HepG2 (cell line): ENCODE data around the gene PPP1R12B. TPM values are rescaled to one million over a fixed set of nuclear protein-coding genes. Genes with fewer than 3 reads are reported as not detected.

Source experiments
- ATAC-seq: fragments of 200-7000 bp; cut with Tn5 transposase; 3 replicates; pipeline ENCODE4 v1.9.1; 2020; ENCODE audit warnings: mild to moderate bottlenecking, moderate library complexity
- BruUV-seq: library from RNA; stranded (reverse); fragments of 400-500 nt; replicated peaks from 2 replicates; lab custom pipeline; 2021; lab: Mats Ljungman, UMichigan
- CTCF ChIA-PET: fragments of 300-600 bp; formaldehyde crosslinking; extraction: SDS; loops from one replicate; lab custom pipeline; 2021; ENCODE audit warnings: low total read pairs, inconsistent platforms, low intra/inter-chr PET ratio; lab: Yijun Ruan, JAX
- POLR2A ChIA-PET: fragments of 350-600 bp; sonication (Branson Sonifier 250); formaldehyde crosslinking; loops from one replicate; lab custom pipeline; 2020; ENCODE audit warnings: antibody characterized with exemption, inconsistent platforms; lab: Yijun Ruan, JAX
- DNase-seq: peaks from one replicate; pipeline ENCODE4 v3.0.0-alpha.2; 2015; ENCODE audit warnings: low spot score
- FAIRE-seq: peaks from 3 replicates; lab custom pipeline; 2011; peaks lifted over from hg19 to GRCh38; lab: Jason Lieb, UNC
- H2AFZ ChIP-seq: one replicate; pipeline ENCODE4 v1.6.1; 2011; ENCODE audit warnings: low read length, inconsistent platforms
- H3K27ac ChIP-seq: fragments of 300-600 bp; 3 replicates; pipeline ENCODE4 v1.8.0; 2011; ENCODE audit warnings: mixed run types, mild to moderate bottlenecking, mixed read lengths, low read length, inconsistent platforms; ENCODE audit not compliant: insufficient read depth; ENCODE audit errors: extremely low read length
- H3K27me3 ChIP-seq, 2 experiments: fragments of 200-600 bp in 1 of 2; 2 replicates in 1 of 2; 3 replicates in 1 of 2; pipeline versions ENCODE4 v1.6.0 to v1.8.0; 2011; ENCODE audit warnings: low read length in 2 of 2, mild to moderate bottlenecking in 2 of 2, moderate library complexity in 2 of 2, inconsistent platforms in 1 of 2; ENCODE audit not compliant: insufficient read depth in 2 of 2, control insufficient read depth in 1 of 2
- H3K36me3 ChIP-seq, 2 experiments: fragments of 200-600 bp in 1 of 2; replicated peaks in 1 of 2; 2 replicates in 1 of 2; 3 replicates in 1 of 2; pipeline versions ENCODE4 v1.5.1 to v1.8.0; 2011; ENCODE audit warnings: low read length in 2 of 2, inconsistent platforms in 1 of 2; ENCODE audit not compliant: insufficient read depth in 2 of 2, control insufficient read depth in 1 of 2
- H3K4me1 ChIP-seq: 2 replicates; pipeline ENCODE4 v1.5.1; 2012; ENCODE audit warnings: low read length, inconsistent platforms; ENCODE audit not compliant: insufficient read depth
- H3K4me2 ChIP-seq: 2 replicates; pipeline ENCODE4 v1.6.0; 2011; ENCODE audit warnings: low read depth, low read length, inconsistent platforms
- H3K4me3 ChIP-seq, 3 experiments: fragments of 200-600 bp in 1 of 3; sonication (generic), shearing (Covaris generic) in 1 of 3; replicated peaks in 1 of 3; 2 replicates each; pipeline ENCODE4 v1.5.1; 2011 to 2016; ENCODE audit warnings: low read length in 3 of 3, inconsistent platforms in 2 of 3, low read depth in 2 of 3, mild to moderate bottlenecking in 2 of 3, control low read depth in 1 of 3, mixed read lengths in 1 of 3; ENCODE audit not compliant: insufficient read depth in 1 of 3
- H3K79me2 ChIP-seq: one replicate; pipeline ENCODE4 v1.6.1; 2011; ENCODE audit warnings: low read length, inconsistent platforms; ENCODE audit not compliant: insufficient read depth
- H3K9ac ChIP-seq: 2 replicates; pipeline ENCODE4 v1.6.0; 2011; ENCODE audit warnings: mild to moderate bottlenecking, low read depth, low read length, inconsistent platforms; ENCODE audit not compliant: insufficient read depth
- H3K9me3 ChIP-seq: 2 replicates; pipeline ENCODE4 v1.5.1; 2012; ENCODE audit warnings: mild to moderate bottlenecking, low read length
- H4K20me1 ChIP-seq: 2 replicates; pipeline ENCODE4 v1.6.0; 2011; ENCODE audit warnings: inconsistent platforms, mild to moderate bottlenecking, low read length, moderate library complexity; ENCODE audit not compliant: insufficient read depth
- ISX ChIP-seq: sonication (generic); formaldehyde crosslinking; conservative IDR thresholded peaks from 2 replicates; pipeline ENCODE4 v1.5.0; 2020; ENCODE audit warnings: missing genetic modification reagents
- SAP130 ChIP-seq: IDR thresholded peaks from 2 replicates; pipeline ENCODE4 v1.6.1; 2016; ENCODE audit warnings: low read depth
- SP4 ChIP-seq: sonication (generic); formaldehyde crosslinking; IDR thresholded peaks from 2 replicates; pipeline ENCODE4 v1.8.1; 2023; ENCODE audit warnings: mild to moderate bottlenecking, missing genetic modification reagents
- SRF ChIP-seq: IDR thresholded peaks from 2 replicates; pipeline ENCODE4 v1.6.1; 2011; ENCODE audit warnings: mild to moderate bottlenecking, low read depth, low read length, moderate library complexity
- ZFAT ChIP-seq: sonication (generic); formaldehyde crosslinking; conservative IDR thresholded peaks from 2 replicates; pipeline ENCODE4 v1.8.1; 2023; ENCODE audit warnings: missing genetic modification reagents, inconsistent platforms
- ZFP36L1 ChIP-seq: sonication (generic); formaldehyde crosslinking; IDR thresholded peaks from 2 replicates; pipeline ENCODE4 v1.8.0; 2022; ENCODE audit warnings: mild to moderate bottlenecking, missing genetic modification reagents, moderate library complexity
- ZNF713 ChIP-seq: sonication (generic); formaldehyde crosslinking; IDR thresholded peaks from 2 replicates; pipeline ENCODE4 v1.4.0; 2020; ENCODE audit warnings: mild to moderate bottlenecking, missing genetic modification reagents
- WGBS: methylation state at CpG from one replicate; pipeline ENCODE4 v1.1.6; 2017; ENCODE audit warnings: low lambda C conversion rate; 5-methylcytosine and 5-hydroxymethylcytosine counted together
- in situ Hi-C: cut with HindIII; loops from 2 replicates; pipeline ENCODE4 v1.10.0; 2017; ENCODE audit warnings: low pct_unique_long_range_greater_than_20kb; ENCODE audit not compliant: extremely low pct_ligation_motif_present
- intact Hi-C: fragments of 100-400 bp; cut with micrococcal nuclease; formaldehyde crosslinking; loops from one replicate; pipeline ENCODE4 v1.10.0; 2022; ENCODE audit not compliant: unreplicated experiment
- polyA plus RNA-seq, 8 experiments: library from polyadenylated mRNA; depleted of rRNA in 3 of 8; stranded (reverse) in 7 of 8; unstranded in 1 of 8; fragments of >200 nt; fragmentation: Illumina TruSeq in 4 of 8; extraction: Trizol in 4 of 8; gene quantifications; 2 replicates each; pipeline versions ENCODE4 v1.2.1 to v1.2.3, GENCODE V29; 2011 to 2016; ENCODE audit warnings: low read depth in 4 of 8, missing spikeins in 1 of 8, mixed read lengths in 1 of 8; ENCODE audit not compliant: insufficient read depth in 1 of 8
- total RNA-seq, 5 experiments: library from RNA; depleted of rRNA; stranded (reverse); fragments of >200 nt; fragmentation: Illumina TruSeq; extraction: Trizol; gene quantifications; 2 replicates each; pipeline ENCODE4 v1.2.3, GENCODE V29; 2016; ENCODE audit warnings: low read depth in 1 of 5
- TF ChIP-seq, protein P1 (sequence below): sonication (generic); formaldehyde crosslinking; IDR thresholded peaks from 2 replicates; pipeline ENCODE4 v1.4.0; 2020; ENCODE audit warnings: low read depth, mild to moderate bottlenecking, missing genetic modification reagents
- TF ChIP-seq, protein P2 (sequence below): sonication (generic); formaldehyde crosslinking; IDR thresholded peaks from 2 replicates; pipeline ENCODE4 v1.5.1; 2020; ENCODE audit warnings: missing genetic modification reagents, mild to moderate bottlenecking, borderline replicate concordance

Gene PPP1R12B
- total and polyA plus RNA-seq, 2 of the 13 experiments (the other 11 are each of a cell fraction or from before 2014, with no cell fraction given): 12.0 to 13.6 TPM

- no peaks in the 10 kb centered on the region for H3K27me3 ChIP-seq
- DNase-seq (no peak), ATAC-seq (no peak), FAIRE-seq (no peak)
- CTCF ChIA-PET: no interaction called here
- TF ChIP-seq SAP130 (CRISPR knock-in tag) (no peak), SP4 (CRISPR knock-in tag) (no peak), SRF (0 out of 2 replicates have a peak, but pooled peaks have one; percentile 33), ZFP36L1 (no peak), ISX (no peak), ZNF713 (CRISPR knock-in tag) (no peak), ZFAT (CRISPR knock-in tag) (no peak)
- TF ChIP-seq, protein P1, sequence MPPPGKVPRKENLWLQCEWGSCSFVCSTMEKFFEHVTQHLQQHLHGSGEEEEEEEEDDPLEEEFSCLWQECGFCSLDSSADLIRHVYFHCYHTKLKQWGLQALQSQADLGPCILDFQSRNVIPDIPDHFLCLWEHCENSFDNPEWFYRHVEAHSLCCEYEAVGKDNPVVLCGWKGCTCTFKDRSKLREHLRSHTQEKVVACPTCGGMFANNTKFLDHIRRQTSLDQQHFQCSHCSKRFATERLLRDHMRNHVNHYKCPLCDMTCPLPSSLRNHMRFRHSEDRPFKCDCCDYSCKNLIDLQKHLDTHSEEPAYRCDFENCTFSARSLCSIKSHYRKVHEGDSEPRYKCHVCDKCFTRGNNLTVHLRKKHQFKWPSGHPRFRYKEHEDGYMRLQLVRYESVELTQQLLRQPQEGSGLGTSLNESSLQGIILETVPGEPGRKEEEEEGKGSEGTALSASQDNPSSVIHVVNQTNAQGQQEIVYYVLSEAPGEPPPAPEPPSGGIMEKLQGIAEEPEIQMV (CRISPR knock-in tag): no peak
- TF ChIP-seq, protein P2, sequence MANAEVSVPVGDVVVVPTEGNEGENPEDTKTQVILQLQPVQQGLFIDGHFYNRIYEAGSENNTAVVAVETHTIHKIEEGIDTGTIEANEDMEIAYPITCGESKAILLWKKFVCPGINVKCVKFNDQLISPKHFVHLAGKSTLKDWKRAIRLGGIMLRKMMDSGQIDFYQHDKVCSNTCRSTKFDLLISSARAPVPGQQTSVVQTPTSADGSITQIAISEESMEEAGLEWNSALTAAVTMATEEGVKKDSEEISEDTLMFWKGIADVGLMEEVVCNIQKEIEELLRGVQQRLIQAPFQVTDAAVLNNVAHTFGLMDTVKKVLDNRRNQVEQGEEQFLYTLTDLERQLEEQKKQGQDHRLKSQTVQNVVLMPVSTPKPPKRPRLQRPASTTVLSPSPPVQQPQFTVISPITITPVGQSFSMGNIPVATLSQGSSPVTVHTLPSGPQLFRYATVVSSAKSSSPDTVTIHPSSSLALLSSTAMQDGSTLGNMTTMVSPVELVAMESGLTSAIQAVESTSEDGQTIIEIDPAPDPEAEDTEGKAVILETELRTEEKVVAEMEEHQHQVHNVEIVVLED (CRISPR knock-in tag): no peak
- H3K27ac ChIP-seq: no peak overlapping the region
- no peaks in the 10 kb centered on the region for H3K9me3 ChIP-seq
- in situ Hi-C loops (no loop called here), intact Hi-C loops (no loop called here)
- H3K4me3 ChIP-seq: no peak overlapping the region
- H4K20me1 ChIP-seq: no peaks in the 10 kb centered on the region
- H3K36me3 ChIP-seq: peaks cover 2 to 17% of the 10 kb centered on the region in 2 experiments; a peak in 3 of 5 replicates
- no peak overlapping the region for H3K9ac ChIP-seq
- no peaks in the 10 kb centered on the region for H3K79me2 ChIP-seq
- no peak overlapping the region for H2AFZ ChIP-seq
- peaks cover 22% of the 10 kb centered on the region for H3K4me1 ChIP-seq
- WGBS: over 99% methylated on average over 4 of the region's 4 CpGs
- POLR2A ChIA-PET: no interaction called here
- no peak overlapping the region for H3K4me2 ChIP-seq
- BruUV-seq: no TSS peak
These were observed 229.6 kb downstream of the PPP1R12B start for GRCh38 chr1:202578001-202578504.
